ENCODE measurements around the gene PDX1.
A peak's percentile ranks its signal among the peaks of the same experiment; 100 is the strongest.

PDX1 gene

DNA sequence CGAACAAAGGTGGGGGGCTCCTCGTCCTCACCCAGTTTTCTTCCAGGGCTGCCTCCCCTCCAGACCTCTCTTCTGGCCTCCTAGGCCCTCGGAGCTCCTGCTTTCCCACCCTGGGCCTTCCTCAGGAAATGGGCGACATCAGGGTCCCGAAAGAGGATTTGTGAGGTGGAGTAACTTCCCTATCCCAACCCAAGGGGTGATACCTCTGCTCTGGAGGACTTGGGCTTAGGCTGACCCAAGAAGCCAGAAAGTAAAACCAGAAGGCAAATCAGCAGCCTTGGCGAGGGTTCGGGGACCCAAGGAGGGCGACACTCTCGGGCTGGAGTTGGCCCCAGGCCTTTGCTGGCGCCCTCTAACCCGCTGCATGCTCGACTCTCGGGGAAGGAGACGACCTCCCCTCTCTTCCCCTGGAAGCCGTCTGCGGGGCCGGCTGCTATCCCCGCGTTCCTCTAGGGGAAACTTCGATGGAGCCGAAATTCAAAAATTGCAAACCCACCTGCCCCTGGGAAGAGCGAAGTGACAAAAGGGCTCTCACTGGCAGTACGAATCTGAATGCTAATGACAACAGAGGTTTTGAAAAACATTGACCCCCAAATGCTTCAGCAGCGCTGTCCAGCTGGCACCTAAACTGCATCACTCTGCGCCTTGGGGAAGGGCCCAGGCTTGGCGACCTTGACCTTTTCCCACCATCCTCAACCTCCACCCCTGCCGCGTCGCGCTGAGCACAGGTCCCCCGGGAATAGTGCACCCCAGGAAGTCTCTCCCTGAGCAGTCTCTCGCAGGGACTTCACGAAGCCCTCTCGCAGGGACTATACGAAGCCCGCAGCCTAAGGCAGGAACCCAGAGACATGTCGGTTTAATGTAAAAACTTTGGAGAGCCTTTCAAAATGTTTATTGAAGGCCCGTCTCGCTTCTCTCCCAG lies 2.4 kb downstream of the PDX1 start:
- no peak for DNase-seq (ENCODE audit: extremely low read depth in 1 of 2, low read depth in 1 of 2)

DNA sequence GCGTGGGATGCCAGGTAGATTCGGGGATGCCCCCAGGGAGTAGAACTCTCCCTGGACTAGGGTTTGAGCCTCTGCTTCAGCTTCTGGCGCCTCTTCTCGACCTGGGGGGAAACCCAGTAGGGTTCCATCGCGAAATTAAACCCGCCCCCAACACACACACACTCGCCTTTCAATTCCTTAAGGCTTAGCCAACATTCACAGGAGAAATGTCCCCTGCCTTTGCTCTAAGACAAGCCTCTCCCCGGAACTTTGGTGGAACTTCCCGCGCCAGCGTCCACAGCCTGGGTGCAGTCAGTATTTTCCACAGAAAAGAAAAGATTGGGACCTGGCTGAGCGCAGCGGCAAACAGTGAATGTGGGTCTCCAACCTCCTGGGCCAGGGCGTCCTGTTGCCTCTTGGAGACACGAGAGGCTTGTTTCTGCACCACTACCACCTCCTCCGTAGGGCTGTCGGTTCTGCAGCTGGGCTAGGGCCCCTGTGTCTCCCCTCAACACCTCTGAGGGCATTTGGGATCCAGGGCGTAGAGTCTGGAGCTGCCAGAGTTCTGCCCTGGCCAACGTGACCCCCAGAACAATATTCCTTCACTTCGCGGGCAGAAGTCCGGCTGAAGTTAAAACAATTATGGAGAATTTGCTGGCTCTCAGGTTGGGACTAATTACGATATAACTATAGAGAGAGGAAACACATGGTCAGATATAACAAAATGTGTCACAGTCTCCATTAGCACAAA lies 3.2 kb downstream of the PDX1 start:
- no peak for DNase-seq (ENCODE audit: extremely low read depth in 1 of 2, low read depth in 1 of 2)

DNA sequence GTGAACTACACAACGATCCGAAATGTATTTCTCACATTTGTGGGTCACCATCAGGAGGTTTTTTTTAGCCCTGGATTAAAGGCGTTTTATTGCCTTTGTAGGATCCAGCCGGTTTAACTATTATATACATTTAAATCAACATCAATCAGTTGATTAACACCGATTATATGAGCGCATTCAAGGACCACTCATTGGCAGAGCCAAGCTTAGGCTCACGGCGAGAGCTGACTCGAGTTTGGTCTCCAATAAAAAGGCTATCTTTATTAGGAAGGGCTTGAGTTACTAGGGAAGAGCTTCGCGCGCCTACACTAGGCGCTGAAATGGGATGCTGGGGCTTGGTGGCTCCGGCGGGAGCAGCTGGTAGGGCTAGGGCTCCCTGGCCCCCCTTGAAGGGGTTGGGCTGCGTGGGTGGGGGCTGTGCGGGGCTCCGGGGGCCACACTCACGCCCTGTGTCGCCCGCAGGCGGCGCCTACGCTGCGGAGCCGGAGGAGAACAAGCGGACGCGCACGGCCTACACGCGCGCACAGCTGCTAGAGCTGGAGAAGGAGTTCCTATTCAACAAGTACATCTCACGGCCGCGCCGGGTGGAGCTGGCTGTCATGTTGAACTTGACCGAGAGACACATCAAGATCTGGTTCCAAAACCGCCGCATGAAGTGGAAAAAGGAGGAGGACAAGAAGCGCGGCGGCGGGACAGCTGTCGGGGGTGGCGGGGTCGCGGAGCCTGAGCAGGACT lies 4.2 kb downstream of the PDX1 start:
- no peak for DNase-seq (ENCODE audit: extremely low read depth in 1 of 2, low read depth in 1 of 2)

DNA sequence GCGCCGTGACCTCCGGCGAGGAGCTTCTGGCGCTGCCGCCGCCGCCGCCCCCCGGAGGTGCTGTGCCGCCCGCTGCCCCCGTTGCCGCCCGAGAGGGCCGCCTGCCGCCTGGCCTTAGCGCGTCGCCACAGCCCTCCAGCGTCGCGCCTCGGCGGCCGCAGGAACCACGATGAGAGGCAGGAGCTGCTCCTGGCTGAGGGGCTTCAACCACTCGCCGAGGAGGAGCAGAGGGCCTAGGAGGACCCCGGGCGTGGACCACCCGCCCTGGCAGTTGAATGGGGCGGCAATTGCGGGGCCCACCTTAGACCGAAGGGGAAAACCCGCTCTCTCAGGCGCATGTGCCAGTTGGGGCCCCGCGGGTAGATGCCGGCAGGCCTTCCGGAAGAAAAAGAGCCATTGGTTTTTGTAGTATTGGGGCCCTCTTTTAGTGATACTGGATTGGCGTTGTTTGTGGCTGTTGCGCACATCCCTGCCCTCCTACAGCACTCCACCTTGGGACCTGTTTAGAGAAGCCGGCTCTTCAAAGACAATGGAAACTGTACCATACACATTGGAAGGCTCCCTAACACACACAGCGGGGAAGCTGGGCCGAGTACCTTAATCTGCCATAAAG lies 4.8 kb downstream of the PDX1 start:
- DNase-seq (ENCODE audit: extremely low read depth in 1 of 2, low read depth in 1 of 2) = no peak

DNA sequence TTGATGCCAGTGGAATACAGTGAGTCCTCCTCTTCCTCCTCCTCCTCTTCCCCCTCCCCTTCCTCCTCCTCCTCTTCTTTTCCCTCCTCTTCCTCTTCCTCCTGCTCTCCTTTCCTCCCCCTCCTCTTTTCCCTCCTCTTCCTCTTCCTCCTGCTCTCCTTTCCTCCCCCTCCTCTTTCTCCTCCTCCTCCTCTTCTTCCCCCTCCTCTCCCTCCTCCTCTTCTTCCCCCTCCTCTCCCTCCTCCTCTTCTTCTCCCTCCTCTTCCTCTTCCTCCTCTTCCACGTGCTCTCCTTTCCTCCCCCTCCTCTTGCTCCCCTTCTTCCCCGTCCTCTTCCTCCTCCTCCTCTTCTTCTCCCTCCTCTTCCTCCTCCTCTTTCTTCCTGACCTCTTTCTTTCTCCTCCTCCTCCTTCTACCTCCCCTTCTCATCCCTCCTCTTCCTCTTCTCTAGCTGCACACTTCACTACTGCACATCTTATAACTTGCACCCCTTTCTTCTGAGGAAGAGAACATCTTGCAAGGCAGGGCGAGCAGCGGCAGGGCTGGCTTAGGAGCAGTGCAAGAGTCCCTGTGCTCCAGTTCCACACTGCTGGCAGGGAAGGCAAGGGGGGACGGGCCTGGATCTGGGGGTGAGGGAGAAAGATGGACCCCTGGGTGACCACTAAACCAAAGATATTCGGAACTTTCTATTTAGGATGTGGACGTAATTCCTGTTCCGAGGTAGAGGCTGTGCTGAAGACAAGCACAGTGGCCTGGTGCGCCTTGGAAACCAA lies 5.6 kb downstream of the PDX1 start:
- no peak for DNase-seq (ENCODE audit: extremely low read depth in 1 of 2, low read depth in 1 of 2)

DNA sequence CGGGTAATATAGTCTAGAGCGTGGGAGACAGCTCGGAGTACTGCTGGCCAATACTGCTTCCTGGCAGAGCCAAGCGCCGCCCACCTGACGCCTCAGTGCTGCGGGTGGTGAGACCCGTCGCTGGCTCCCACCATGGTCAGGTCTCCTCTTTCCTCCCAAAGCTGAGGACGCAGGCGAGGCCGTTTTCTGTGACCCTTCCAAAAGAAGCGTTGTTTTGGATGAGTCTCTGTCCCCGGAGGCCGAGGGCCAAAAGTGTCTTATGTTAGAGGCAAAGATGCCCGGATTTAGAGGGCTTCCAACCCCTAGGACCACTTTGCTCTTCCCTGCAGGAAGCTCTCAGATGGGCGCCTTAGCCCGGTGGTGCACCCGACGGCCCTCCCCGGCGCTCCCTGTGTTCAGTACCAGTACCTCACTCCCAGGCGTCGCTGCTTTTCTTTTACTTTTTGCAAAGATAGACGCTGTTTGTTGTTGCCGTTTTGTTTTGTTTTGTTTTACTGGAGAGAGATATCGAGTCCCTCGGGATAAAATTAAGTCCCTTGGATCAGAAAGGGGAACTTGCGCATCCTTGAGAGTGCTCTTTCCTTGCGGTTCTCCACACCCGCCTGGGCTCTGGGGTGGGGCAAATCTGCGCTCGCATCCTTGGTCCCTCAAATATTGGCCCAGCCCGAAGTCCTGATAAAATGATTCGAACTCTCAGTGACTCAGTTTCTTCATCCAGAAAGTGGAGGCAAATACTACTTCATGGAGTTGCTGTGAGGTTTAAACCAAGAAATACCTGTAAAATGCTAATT lies 7.0 kb downstream of the PDX1 start:
- DNase-seq (ENCODE audit: extremely low read depth in 1 of 2, low read depth in 1 of 2) = no peak

DNA sequence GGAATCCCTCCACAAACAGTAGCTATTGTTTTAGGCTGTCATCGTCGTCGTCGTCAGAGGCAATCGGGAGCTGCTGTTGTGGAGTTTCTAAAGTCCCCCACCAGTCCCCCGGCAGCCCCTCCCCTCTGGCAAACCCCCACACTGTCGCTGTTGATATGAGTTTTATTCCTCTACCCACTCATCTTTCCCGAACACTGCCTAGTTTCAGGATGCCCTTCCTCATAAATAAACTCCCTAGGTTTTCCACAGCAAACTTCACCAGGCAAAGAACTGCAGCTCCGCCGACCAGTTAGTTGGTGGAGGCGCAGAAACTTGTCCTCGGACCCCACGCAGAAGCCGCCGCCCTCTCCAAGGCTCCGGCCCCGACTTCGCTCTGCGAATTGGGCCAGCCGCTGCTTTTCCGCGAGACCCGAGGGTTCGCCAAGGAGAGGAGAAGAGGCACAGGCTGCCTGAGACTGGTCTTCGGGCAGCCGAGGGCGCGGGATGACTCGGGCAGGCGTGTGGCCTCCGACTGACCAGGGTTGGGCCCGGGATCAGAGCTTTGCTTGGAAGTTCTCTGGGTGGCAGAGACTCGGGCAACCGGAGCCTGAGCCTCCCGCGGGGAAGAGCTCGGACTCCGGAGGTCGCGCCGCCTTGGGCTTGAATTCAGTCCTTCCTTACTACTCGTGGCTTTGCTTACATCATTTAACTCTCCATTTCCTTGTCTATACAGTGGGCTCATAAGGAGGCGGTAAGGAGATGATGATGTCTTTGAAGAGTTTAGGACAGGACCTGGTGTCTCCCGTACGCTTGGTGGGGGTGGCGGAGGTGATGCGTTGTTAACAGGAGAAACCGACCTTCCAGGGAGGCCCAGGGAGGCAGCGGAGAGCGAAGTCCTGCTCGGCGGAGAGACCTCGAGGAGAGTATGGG lies 7.9 kb downstream of the PDX1 start:
- DNase-seq (ENCODE audit: extremely low read depth in 1 of 2, low read depth in 1 of 2) = no peak

DNA sequence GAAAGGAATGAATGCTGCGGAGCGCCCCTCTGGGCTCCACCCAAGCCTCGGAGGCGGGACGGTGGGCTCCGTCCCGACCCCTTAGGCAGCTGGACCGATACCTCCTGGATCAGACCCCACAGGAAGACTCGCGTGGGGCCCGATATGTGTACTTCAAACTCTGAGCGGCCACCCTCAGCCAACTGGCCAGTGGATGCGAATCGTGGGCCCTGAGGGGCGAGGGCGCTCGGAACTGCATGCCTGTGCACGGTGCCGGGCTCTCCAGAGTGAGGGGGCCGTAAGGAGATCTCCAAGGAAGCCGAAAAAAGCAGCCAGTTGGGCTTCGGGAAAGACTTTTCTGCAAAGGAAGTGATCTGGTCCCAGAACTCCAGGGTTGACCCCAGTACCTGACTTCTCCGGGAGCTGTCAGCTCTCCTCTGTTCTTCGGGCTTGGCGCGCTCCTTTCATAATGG lies 8.6 kb downstream of the PDX1 start:
- DNase-seq (ENCODE audit: extremely low read depth in 1 of 2, low read depth in 1 of 2) = no peak

DNA sequence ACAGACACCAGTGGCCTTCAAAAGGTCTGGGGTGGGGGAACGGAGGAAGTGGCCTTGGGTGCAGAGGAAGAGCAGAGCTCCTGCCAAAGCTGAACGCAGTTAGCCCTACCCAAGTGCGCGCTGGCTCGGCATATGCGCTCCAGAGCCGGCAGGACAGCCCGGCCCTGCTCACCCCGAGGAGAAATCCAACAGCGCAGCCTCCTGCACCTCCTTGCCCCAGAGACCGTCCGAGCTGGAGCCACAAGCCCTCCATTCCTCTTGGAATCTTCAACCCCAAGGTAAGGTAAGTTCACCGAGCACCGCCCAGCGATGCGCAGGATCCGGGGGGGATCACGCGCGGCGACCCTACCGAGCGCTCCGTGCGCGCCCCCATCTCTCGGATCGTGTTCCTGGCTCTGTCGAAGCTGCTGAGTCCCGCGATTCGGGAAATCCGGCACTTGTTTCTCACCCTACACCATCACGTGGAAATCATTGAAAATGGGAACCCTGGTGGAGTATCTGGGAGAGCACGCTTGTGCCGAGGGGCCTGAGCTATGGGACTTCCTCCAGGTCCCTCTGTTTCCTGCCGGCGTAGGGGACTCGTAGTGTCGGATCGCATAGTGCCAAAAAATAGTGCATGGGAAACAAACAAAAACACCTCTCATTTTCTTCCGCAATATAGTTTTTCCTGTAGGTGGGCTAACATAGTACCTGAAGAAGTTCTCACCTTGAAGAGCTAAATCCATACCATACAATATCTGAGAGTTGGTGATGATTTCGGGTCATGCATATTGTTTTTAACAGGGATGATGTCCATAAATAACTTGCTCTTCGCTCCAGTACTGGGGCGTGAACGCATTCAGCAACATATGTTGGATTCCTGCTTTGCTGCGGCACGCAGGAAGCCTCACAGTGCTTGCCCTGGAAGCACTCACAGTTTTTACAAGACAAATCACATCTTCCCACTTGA lies 9.3 kb downstream of the PDX1 start:
- no peak for DNase-seq (ENCODE audit: extremely low read depth in 1 of 2, low read depth in 1 of 2)

DNA sequence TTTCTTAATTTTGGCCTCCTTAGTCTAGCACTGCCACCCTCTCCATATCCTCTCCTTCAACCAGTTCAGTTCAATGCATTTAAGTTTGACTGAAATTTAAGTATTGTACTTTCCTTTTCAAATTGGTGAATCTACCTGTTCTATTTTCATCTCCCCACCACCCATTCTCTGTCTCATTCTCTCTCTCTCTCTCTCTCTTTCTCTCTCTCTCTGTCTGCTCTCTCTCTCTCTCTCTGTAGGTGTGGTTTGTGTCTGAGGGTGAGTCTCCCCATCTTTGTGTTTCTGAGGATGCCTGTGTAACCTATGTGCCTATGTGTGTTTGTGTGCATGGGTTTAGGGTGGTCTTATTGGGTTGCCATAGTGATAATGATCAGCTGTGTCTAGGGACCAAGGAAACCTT lies 10.1 kb downstream of the PDX1 start:
- no peak for DNase-seq (ENCODE audit: extremely low read depth in 1 of 2, low read depth in 1 of 2)

DNA sequence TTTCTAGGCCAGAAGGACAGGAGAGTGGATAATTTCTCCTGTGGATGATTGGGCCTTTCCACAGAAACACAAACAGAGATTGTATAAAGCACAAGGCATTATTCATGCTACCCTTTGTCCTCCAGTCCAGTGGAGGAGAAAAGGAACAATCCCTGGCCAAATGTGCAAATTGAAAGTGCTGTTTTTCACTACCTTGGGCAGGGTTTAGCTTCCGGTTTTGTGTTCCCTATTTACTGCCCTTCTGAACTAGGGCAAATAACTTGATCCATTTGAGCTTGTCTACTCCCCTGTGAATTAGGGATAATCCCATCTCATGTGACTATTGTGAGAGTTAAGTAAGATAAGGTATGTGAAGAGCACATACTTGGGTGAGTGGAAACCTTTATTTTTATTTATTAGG lies 13.3 kb downstream of the PDX1 start:
- DNase-seq (ENCODE audit: extremely low read depth in 1 of 2, low read depth in 1 of 2) = no peak

DNA sequence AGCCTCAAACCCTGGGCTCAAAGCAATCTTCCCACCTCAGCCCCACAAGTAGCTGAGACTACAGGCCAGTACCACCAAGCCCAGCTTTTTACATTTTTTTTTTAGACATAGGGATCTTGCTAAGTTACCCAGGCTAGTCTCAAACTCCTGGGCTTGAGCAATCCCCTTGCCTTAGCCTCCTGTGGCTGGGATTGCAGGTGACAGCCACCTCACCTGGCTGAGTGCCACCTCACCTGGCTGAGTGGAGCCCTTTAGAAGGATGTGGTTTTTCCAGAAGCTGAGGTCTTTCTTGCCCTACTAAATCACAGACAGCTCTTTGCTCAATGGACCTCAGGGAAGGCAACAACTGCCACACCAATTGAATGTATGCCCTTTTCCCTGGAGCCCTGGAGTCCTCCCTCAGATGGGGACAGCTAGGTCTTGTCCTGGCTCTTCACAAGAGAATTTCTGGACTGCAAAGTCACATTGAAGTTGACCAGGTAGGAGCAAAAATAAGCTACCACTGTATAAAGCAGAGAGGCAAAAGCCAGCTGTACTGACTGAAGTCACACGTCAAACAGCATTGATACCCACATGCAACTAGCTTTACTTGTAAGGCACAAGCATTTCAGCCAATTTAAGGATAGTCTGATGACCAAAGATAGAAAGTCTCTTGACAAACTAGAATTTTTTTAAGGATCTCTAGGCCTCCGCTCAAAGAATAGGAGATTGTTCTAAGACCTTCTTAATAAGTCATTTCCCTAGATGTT lies 14.0 kb downstream of the PDX1 start:
- DNase-seq (ENCODE audit: extremely low read depth in 1 of 2, low read depth in 1 of 2) = no peak

DNA sequence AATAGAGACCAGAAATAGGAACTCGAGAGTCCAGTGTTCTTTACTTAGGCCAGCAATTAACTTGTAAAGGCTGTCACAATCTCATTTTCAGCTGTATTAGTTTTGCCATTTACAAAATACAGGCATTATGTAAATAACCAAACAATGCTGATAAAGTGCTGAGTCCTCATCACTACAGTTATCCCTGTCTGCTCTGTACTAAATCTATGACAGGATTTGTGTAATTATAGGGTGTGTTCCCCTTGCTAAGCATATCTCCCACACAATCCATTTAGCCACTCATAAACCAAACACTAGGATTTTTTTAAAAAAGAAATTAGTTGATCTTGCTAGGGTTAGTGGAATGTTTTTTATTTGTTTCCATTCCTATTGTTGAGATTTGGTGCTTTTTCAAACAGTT lies 23.2 kb downstream of the PDX1 start:
- no peak for DNase-seq (ENCODE audit: extremely low read depth in 1 of 2, low read depth in 1 of 2)

DNA sequence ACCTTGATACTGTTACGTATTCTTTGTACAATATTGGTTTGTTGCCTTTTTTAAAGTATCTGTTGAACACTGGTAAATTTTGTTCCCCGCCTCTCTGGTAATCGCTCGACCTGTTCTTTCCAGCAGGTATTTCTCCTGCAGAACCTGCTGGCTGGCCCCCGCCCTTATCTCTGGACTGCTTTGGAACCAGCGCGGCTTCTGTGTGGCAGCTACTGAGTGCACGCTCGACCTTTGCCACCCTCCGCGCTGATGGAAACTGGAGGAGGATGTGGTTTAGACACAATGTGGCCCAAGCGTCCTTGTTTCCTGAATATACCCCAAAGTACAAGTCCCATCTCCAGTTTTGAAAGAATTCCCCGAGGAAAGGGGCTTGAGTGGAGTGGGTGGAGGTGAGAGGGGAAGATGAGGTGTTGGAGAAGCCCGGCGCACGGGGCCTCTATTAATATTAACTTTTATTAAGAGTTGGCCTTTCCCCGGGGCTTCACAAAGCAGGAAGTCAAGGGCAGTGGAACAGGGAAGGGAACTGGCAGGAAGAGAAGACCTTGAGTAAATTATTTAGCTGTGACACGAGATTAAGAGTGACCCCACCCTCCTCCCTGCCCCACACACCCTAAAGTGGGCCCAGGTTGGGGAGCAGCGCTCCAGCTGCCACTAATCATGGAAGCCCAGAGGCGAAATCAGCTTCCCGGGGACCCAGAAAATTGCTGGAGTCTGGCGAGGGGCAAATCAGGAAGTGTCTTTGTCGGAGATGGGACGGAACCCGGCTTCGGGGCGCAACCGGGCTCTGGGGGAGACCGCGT lies 33.3 kb downstream of the PDX1 start:
- DNase-seq (ENCODE audit: extremely low read depth in 1 of 2, low read depth in 1 of 2) = no peak

DNA sequence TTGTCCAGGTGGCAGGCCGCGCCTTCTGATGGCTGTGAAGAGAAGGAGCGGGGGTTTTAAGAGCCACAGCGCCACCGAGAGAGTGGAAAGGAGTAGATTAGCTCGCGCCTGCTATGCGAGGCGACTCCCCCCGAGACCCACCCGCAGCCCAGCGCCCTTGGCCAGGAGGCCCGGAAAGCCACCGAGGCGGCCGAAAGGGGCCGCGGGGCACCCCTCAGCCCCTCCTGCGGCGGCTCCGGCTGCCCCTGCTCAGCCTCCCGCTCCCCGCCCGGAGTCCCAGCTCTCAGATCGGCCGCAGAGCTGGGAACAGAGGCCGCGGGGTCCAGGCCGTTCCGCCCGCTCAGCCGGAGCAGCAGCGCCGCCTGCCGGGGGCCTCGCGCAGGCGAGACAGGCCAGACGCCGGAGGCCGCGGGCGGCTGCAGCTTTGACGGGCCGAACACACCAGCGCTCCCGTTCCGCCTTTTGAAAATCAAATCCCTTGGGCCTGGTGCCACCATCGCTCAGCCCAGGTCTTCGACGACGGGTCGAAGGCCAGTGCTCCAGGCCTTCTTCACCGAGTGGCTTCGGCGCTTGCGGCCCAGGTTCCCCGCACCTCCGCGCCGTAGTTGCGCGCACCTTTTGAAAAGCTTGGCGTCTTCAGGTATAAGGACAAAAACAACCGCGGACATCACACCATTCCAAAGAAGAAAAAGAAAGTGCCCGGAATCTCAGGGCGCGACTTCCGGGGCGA lies 34.0 kb downstream of the PDX1 start:
- DNase-seq (ENCODE audit: extremely low read depth in 1 of 2, low read depth in 1 of 2) = peak in 1 of 2 donors; percentile 41

All from activated CD8-positive, alpha-beta memory T cell treated with anti-CD3 and anti-CD28 coated beads for 1 hour (primary cell).